Mammary epithelial cell (primary cell): ENCODE measurements around the gene MAP3K4.

Experiments used
- CTCF ChIP-seq, 2 donors: IDR thresholded peaks in 1 of 2; conservative IDR thresholded peaks in 1 of 2; 2 replicates each; pipeline ENCODE4 v1.5.1; 2011 to 2012; ENCODE audit warnings: inconsistent platforms in 2 of 2, low read length in 2 of 2, mild to moderate bottlenecking in 2 of 2, control low read depth in 1 of 2, low read depth in 1 of 2; ENCODE audit not compliant: insufficient read depth in 1 of 2; ENCODE audit errors: extremely low read depth in 1 of 2
- EZH2 ChIP-seq: IDR thresholded peaks from 2 replicates; pipeline ENCODE4 v1.6.1; 2012; ENCODE audit warnings: low read length, inconsistent platforms, borderline replicate concordance

- no peak for TF ChIP-seq CTCF (conservative IDR thresholded peaks at IDR 0.05 in 1 of 2, IDR thresholded peaks at IDR 0.05 in 1 of 2; ENCODE audit: extremely low read depth in 1 of 2, insufficient read depth in 1 of 2, low read depth in 1 of 2, low read length in 2 of 2)
- no peak for TF ChIP-seq EZH2
Observed at GRCh38 chr6:160973311-160974250, 18.0 kb upstream of the MAP3K4 start.
